ENCODE data around the gene CYP2C19.
"Not testable (repeated sequence)": the region's sequence is repeated elsewhere in the genome, so short reads cannot be mapped to it uniquely, and the experiment has no call there.

CYP2C19 gene

GRCh38 chr10:94760586-94761178 is 1.8 kb upstream of the CYP2C19 start:
- DNase-seq (ENCODE audit: extremely low read depth, low read depth), result no peak
- no peak for TF ChIP-seq CTCF (IDR thresholded peaks at IDR 0.05; ENCODE audit: low read depth, low read length, missing control alignments)
- H3K4me3 ChIP-seq (replicated peaks; ENCODE audit: low read depth, low read length), result no peak overlapping the region

DNA sequence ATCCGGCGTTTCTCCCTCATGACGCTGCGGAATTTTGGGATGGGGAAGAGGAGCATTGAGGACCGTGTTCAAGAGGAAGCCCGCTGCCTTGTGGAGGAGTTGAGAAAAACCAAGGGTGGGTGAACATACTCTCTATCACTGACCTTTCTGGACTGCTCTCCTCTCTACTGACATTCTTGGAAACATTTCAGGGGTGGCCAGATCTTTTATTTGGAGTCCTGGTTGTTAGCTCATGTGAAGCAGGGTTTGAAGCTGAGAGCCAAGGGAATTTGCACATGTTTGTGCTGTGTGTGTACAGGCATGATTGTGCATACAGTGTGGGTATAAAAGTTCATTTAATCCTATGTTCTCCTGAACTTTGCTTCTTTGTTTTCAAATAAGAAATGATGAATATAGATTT is 12.9 kb downstream of the CYP2C19 start:
- H3K4me3 ChIP-seq (replicated peaks; ENCODE audit: low read depth, low read length); DNase-seq (ENCODE audit: extremely low read depth, low read depth): not testable (repeated sequence)

- TF ChIP-seq CTCF (IDR thresholded peaks at IDR 0.05; ENCODE audit: low read depth, low read length, missing control alignments), result no peak
- no peak for DNase-seq (ENCODE audit: extremely low read depth, low read depth)
- no peak overlapping the region for H3K4me3 ChIP-seq (replicated peaks; ENCODE audit: low read depth, low read length)
Measured at GRCh38 chr10:94777886-94778458, 15.5 kb downstream of the CYP2C19 start.

GRCh38 chr10:94780844-94781243 is 18.4 kb downstream of the CYP2C19 start:
- no peak overlapping the region for H3K4me3 ChIP-seq (replicated peaks; ENCODE audit: low read depth, low read length)
- no peak for TF ChIP-seq CTCF (IDR thresholded peaks at IDR 0.05; ENCODE audit: low read depth, low read length, missing control alignments)
- DNase-seq (ENCODE audit: extremely low read depth, low read depth), result no peak

GRCh38 chr10:94784256-94784655 is 21.8 kb downstream of the CYP2C19 start:
- no peak overlapping the region for H3K4me3 ChIP-seq (replicated peaks; ENCODE audit: low read depth, low read length)
- no peak for DNase-seq (ENCODE audit: extremely low read depth, low read depth)
- no peak for TF ChIP-seq CTCF (IDR thresholded peaks at IDR 0.05; ENCODE audit: low read depth, low read length, missing control alignments)

DNA sequence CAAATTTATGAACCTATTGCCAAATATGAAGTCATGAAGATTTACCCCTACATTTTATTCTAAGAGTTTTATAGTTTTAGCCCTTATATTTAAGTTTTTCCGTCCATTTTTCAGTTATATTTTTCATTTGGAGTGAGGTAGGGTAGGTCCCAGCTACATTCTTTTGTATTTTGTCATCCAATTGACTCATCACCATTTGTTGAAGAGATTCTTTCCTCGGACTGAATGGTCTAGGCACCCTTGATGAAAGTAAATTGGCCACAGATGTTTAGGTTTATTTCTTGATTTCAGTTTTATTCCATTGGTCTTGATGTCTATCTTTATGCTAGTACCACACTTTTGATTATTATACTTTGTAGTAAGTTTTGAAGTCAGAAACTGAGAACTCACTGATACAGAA is 22.7 kb downstream of the CYP2C19 start:
- DNase-seq (ENCODE audit: extremely low read depth, low read depth), result no peak
- TF ChIP-seq CTCF (IDR thresholded peaks at IDR 0.05; ENCODE audit: low read depth, low read length, missing control alignments), result no peak
- H3K4me3 ChIP-seq (replicated peaks; ENCODE audit: low read depth, low read length), result no peak overlapping the region

DNA sequence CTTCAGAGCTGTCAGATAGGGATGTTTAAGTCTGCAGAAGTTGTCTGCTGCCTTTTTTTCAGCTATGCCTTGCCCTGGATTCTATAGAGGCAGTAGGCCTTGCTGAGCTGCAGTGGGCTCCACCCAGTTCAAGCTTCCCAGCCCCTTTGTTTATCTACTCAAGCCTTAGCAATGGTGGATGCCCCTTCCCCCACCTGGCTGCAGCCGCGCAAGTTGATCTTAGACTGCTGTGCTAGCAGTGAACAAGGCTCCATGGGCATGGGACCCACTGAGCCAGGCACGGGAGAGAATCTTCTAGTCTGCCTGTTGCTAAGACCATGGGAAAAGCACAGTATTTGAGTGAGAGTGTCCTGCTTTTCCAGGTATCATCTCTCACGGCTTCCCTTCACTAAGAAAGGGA is 38.1 kb downstream of the CYP2C19 start:
- H3K4me3 ChIP-seq (replicated peaks; ENCODE audit: low read depth, low read length); DNase-seq (ENCODE audit: extremely low read depth, low read depth): not testable (repeated sequence)

DNA sequence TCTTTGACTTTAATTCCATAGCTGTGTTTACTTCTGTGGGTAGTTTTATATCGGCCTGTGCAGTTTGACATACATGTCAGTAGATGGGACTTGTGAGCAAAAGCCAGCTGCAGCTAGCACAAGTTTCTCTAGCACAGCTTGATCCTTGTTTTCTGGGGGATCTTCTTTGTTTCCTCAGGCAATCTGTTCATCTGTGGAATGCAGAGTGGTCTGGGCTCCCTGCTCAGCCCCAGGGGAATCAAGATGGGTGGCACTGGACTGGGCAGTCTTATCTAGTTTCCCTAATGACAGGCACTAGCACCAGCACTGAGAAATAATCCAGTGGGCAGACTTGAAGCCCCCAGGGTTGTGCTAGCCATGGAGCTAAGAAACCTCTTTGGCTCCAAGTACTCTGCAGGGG is 40.8 kb downstream of the CYP2C19 start:
- no peak for DNase-seq (ENCODE audit: extremely low read depth, low read depth)
- no peak overlapping the region for H3K4me3 ChIP-seq (replicated peaks; ENCODE audit: low read depth, low read length)
- no peak for TF ChIP-seq CTCF (IDR thresholded peaks at IDR 0.05; ENCODE audit: low read depth, low read length, missing control alignments)

DNA sequence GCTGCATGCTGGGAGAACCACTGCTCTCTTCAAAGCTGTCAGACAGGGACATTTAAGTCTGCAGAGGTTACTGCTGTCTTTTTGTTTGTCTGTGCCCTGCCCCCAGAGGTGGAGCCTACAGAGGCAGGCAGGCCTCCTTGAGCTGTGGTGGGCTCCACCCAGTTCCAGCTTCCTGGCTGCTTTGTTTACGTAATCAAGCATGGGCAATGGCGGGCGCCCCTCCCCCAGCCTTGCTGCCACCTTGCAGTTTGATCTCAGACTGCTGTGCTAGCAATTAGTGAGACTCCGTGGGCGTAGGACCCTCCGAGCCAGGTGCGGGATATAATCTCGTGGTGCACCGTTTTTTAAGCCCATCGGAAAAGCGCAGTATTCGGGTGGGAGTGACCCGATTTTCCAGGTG is 67.5 kb downstream of the CYP2C19 start:
- not testable (repeated sequence) for DNase-seq (ENCODE audit: extremely low read depth, low read depth); H3K4me3 ChIP-seq (replicated peaks; ENCODE audit: low read depth, low read length)

Data from HFF-Myc (cell line).